ENCODE results near the gene FUBP3. TPM values are rescaled to one million over a fixed set of nuclear protein-coding genes. Genes with fewer than 3 reads are reported as not detected.
"Not testable (repeated sequence)": the region's sequence is repeated elsewhere in the genome, so short reads cannot be mapped to it uniquely, and the experiment has no call there.

FUBP3 gene
- total RNA-seq, 1 donor from 2014 or later = 22.6 TPM

- peaks cover 20% of the 10 kb centered on the region for H3K4me1 ChIP-seq
- H3K4me3 ChIP-seq = peak overlapping the region; percentile 72
- DNase-seq = peak; percentile 79
- H3K27ac ChIP-seq (replicated peaks) = no peak overlapping the region
- H3K9me3 ChIP-seq (replicated peaks) = peaks cover 8% of the 10 kb centered on the region
- no peaks in the 10 kb centered on the region for H3K36me3 ChIP-seq
- intact Hi-C loops (cut with micrococcal nuclease) = loop anchor here (2.0 kb wide), 1 partner anchor 222 kb away; no protein-coding TSS in a partner anchor
- peaks cover 25% of the 10 kb centered on the region for H3K27me3 ChIP-seq (ENCODE audit: low read depth)
- peak; percentile 87 for TF ChIP-seq CTCF (IDR thresholded peaks at IDR 0.05; ENCODE audit: borderline replicate concordance)
Measured at GRCh38 chr9:130682421-130683121, 103.2 kb downstream of the FUBP3 start.

- DNase-seq = no peak
- Histone ChIP-seq H3K4me3 (no peak overlapping the region), H3K4me1 (peaks cover 20% of the 10 kb centered on the region), H3K9me3 (replicated peaks) (peaks cover 8% of the 10 kb centered on the region), H3K27me3 (ENCODE audit: low read depth) (peaks cover 12% of the 10 kb centered on the region), H3K27ac (replicated peaks) (no peak overlapping the region), H3K36me3 (no peaks in the 10 kb centered on the region)
- no peak for TF ChIP-seq CTCF (IDR thresholded peaks at IDR 0.05; ENCODE audit: borderline replicate concordance)
- intact Hi-C loops (cut with micrococcal nuclease) = no loop called here
Measured at GRCh38 chr9:130685104-130685503, 105.7 kb downstream of the FUBP3 start.

GRCh38 chr9:130685945-130686344, 106.6 kb downstream of the FUBP3 start:
- peaks cover 20% of the 10 kb centered on the region for H3K4me1 ChIP-seq
- H3K36me3 ChIP-seq; H3K9me3 ChIP-seq (replicated peaks); H3K27ac ChIP-seq (replicated peaks); DNase-seq; intact Hi-C loops (cut with micrococcal nuclease); H3K4me3 ChIP-seq; H3K27me3 ChIP-seq (ENCODE audit: low read depth): not testable (repeated sequence)

GRCh38 chr9:130687615-130688014, 108.2 kb downstream of the FUBP3 start:
- Histone ChIP-seq H3K36me3 (no peaks in the 10 kb centered on the region), H3K27ac (replicated peaks) (no peak overlapping the region), H3K4me1 (peaks cover 10% of the 10 kb centered on the region), H3K4me3 (no peak overlapping the region), H3K27me3 (ENCODE audit: low read depth) (no peaks in the 10 kb centered on the region), H3K9me3 (replicated peaks) (peaks cover 8% of the 10 kb centered on the region)
- intact Hi-C loops (cut with micrococcal nuclease) = no loop called here
- TF ChIP-seq CTCF (IDR thresholded peaks at IDR 0.05; ENCODE audit: borderline replicate concordance) = no peak
- DNase-seq = no peak

Small RNA genes within 50 kb of the gene (microRNA-seq; reads per million reads assigned to microRNA genes)
- gene MIR6856 = not detected

Other genes with a start within 250 kb of the FUBP3 start
- 71.3 TPM for gene ASS1, start 134.6 kb upstream of the FUBP3 start, total RNA-seq
- gene PRDM12, start 85.0 kb downstream of the FUBP3 start, total RNA-seq = not detected
- gene EXOSC2, start 114.2 kb downstream of the FUBP3 start, total RNA-seq = 12.0 TPM